ENCODE data around the gene UBAP2L.
A peak's percentile ranks its signal among the peaks of the same experiment; 100 is the strongest.
"Not testable (repeated sequence)": the region's sequence is repeated elsewhere in the genome, so short reads cannot be mapped to it uniquely, and the experiment has no call there.

Gene UBAP2L

DNA sequence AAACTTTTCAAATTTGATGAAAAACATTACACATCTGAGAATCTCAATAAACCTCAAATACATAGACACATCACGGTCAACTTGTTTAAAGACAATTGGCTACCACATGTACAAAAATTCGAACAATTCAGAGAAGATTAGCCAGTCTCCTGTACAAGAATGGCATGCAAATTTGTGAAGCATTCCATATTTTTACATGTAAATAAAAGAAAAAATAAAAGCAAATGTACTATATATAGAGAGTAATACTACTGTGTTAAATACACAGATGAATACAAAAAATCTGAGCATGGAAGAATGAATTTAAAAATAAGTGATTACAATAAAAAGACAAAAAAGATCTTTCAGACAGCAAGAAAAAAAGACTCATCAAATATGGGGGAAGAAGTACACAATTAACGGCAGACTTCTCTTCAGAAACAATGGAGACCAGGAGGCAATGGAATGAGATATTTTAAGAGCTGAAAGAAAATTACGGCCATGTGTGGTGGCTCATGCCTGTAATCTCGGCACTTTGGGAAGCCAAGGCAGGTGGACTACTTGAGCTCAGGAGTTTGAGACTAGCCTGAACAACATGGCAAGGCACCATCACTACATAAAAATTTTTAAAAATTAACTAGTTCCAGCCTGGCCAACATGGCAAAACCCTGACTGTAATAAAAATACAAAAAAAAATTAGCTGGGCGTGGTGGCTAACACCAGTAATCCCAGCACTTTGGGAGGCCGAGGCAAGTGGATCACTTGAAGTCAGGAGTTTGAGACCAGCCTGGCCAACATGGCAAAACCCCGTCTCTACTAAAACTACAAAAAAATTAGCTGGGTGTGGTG, 74.9 kb downstream of the UBAP2L start:
- TF ChIP-seq GATA1 (IDR thresholded peaks at IDR 0.05; ENCODE audit: low read depth, low read length), result no peak
- no peak for TF ChIP-seq POLR2A (IDR thresholded peaks at IDR 0.05; ENCODE audit: low read length)
- DNase-seq, result peak; percentile 18 to 28

GRCh38 chr1:154301582-154301981, 80.8 kb downstream of the UBAP2L start:
- DNase-seq, result no peak
- no peak for TF ChIP-seq GATA1 (IDR thresholded peaks at IDR 0.05; ENCODE audit: low read depth, low read length)
- TF ChIP-seq POLR2A (IDR thresholded peaks at IDR 0.05; ENCODE audit: low read length), result no peak

GRCh38 chr1:154304664-154305337, 84.0 kb downstream of the UBAP2L start:
- DNase-seq, result no peak

GRCh38 chr1:154306151-154306550, 85.4 kb downstream of the UBAP2L start:
- no peak for TF ChIP-seq POLR2A (IDR thresholded peaks at IDR 0.05; ENCODE audit: low read length)
- DNase-seq, result no peak

More at GRCh38 chr1:154304664-154305337, 84.0 kb downstream of the UBAP2L start:
- no peak for TF ChIP-seq GATA1 (IDR thresholded peaks at IDR 0.05; ENCODE audit: low read depth, low read length)
- TF ChIP-seq POLR2A (IDR thresholded peaks at IDR 0.05; ENCODE audit: low read length), result no peak

DNA sequence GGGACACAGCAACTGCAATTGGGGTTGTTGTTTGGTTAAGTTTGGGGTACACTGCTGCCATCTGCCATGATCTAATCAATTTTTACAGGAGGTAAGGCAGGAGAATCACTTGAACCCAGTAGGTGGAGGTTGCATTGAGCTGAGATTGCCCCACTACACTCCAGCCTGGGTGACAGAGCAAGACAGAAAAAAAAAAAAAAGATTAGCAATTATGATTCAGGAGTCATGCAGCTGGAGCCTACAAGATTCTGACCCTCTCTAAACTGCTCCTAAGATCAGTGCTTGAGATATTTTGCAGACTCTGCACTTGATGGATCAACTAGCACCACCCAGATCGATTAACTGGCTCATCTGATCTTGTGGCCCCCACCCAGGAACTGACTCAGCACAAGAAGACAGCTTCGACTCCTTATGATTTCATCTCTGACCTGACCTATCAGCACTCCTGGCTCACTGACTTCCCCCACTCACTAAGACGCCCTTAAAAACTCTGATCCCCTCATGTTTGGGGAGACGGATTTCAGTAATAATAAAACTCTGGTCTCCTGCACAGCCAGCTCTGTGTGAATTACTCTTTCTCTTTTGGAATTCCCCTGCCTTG, 87.0 kb downstream of the UBAP2L start:
- peak in 1 of 2 experiments; percentile 14 for DNase-seq

GRCh38 chr1:154309136-154309535, 88.4 kb downstream of the UBAP2L start:
- DNase-seq, result not testable (repeated sequence)

DNA sequence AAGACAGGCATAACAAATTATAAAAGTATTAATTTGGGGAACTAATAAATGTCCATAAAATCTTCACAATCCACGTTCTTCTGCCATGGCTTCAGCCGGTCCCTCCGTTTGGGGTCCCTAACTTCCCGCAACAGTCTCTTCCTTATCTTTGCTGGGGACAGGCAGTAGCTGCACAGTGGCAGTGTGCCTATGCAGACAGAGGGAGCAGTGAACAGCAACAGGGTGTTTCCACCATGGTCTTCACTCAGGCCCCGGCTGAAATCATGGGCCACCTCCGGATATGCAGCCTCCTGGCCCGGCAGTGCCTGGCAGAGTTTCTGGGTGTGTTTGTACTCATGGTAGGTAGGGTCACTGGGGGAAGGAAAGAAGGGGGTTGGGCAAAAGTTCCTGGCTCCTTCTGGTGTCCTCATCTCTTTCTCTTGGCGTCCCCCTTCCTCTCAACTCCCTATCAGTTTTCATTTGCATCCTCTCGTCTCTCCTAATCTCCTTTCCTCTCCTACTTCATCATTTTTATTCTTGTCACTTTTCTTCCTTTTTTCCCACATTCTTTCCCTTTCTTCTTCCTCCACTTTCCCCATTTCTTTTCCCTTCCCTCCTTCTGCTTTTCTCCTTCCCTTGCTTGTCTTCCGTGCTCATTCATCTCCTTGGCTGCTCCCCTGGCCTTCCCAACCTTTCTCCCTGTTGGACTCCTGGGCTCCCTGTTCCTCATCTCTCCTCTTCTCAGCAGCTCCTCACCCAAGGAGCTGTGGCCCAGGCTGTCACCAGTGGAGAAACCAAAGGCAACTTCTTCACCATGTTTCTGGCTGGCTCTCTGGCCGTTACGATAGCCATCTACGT, 91.7 kb downstream of the UBAP2L start:
- not testable (repeated sequence) for DNase-seq

GRCh38 chr1:154313066-154313356, 92.3 kb downstream of the UBAP2L start:
- DNase-seq, result peak in 1 of 2 experiments; percentile 35
- no peak for TF ChIP-seq POLR2A (IDR thresholded peaks at IDR 0.05; ENCODE audit: low read length)
- TF ChIP-seq GATA1 (IDR thresholded peaks at IDR 0.05; ENCODE audit: low read depth, low read length), result no peak

GRCh38 chr1:154314226-154314625, 93.5 kb downstream of the UBAP2L start:
- not testable (repeated sequence) for DNase-seq

DNA sequence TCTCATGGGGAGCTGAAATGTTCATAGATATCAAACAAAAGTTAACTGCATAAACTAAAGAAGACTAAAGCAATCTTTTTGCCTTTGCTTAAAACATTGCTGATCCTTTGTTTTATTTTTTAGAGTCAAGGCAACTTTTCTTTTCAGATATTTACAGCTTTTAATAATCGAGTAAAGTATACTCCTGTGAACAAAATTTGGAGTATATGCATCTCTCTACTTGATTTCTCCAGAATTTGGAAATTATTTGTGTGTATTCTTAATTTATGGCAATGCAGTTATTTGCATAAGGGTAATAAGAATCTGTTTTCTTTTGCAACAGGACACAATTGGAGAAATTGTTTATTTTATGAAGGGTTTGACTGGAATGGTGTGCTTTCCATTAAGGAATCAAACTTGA, 95.9 kb downstream of the UBAP2L start:
- no peak for DNase-seq

DNA sequence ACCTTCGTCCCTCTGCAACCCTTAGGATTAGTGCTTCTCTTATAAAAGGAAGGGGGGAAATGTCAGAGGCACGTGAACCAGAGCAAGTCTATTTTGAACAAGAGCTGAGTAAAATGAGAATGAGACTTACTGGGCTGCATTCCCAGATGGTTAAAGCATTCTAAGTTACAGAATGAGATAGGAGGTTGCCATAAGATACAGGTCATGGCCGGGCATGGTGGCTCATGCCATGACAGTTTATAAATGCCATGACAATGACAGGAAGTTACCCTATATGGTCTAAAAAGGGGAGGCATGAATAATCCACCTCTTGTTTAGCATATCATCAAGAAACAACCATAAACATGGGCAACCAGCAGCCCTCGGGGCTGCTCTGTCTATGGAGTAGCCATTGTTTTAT, 97.6 kb downstream of the UBAP2L start:
- no peak for TF ChIP-seq GATA1 (IDR thresholded peaks at IDR 0.05; ENCODE audit: low read depth, low read length)
- DNase-seq, result no peak

More for the DNA sequence above, 95.9 kb downstream of the UBAP2L start:
- no peak for TF ChIP-seq GATA1 (IDR thresholded peaks at IDR 0.05; ENCODE audit: low read depth, low read length)
- TF ChIP-seq POLR2A (IDR thresholded peaks at IDR 0.05; ENCODE audit: low read length), result no peak
